Urinary bladder (tissue), 4 donors: ENCODE measurements around the gene TRIM24. TPM values are rescaled to one million over a fixed set of nuclear protein-coding genes. Genes with fewer than 3 reads are reported as not detected.

Experiments used
- DNase-seq: peaks from one replicate; pipeline ENCODE4 v3.0.0-alpha.2; 2015; ENCODE audit errors: extremely low spot score
- H3K27ac ChIP-seq: one replicate; pipeline ENCODE4 v1.5.1; 2013; ENCODE audit warnings: low read depth, mild to moderate bottlenecking, moderate library complexity
- H3K36me3 ChIP-seq: one replicate; pipeline ENCODE4 v1.6.1; 2013; ENCODE audit warnings: mild to moderate bottlenecking, moderate library complexity; ENCODE audit not compliant: insufficient read depth
- H3K4me1 ChIP-seq: one replicate; pipeline ENCODE4 v1.6.1; 2013; ENCODE audit warnings: mild to moderate bottlenecking, moderate library complexity; ENCODE audit not compliant: insufficient read depth
- H3K4me3 ChIP-seq: one replicate; pipeline ENCODE4 v1.5.1; 2013; ENCODE audit warnings: low read depth, low read length
- WGBS: extraction: QIAGEN DNeasy Blood & Tissue Kit; methylation state at CpG from one replicate; pipeline ENCODE4 v1.1.7; 2013; 5-methylcytosine and 5-hydroxymethylcytosine counted together
- polyA plus RNA-seq: library from polyadenylated mRNA; stranded (reverse); fragments of 200-250 nt; gene quantifications from one replicate; pipeline ENCODE4 v1.2.3, GENCODE V29; 2013
- total RNA-seq: library from RNA; depleted of rRNA; stranded (reverse); fragments of >200 nt; gene quantifications from one replicate; pipeline ENCODE4 v1.2.3, GENCODE V29; 2014
- donor health status: healthy with polysubstance abuse.
- donor health status: healthy.

Gene TRIM24
- total and polyA plus RNA-seq, 2 donors = 9.8 to 28.0 TPM

DNA sequence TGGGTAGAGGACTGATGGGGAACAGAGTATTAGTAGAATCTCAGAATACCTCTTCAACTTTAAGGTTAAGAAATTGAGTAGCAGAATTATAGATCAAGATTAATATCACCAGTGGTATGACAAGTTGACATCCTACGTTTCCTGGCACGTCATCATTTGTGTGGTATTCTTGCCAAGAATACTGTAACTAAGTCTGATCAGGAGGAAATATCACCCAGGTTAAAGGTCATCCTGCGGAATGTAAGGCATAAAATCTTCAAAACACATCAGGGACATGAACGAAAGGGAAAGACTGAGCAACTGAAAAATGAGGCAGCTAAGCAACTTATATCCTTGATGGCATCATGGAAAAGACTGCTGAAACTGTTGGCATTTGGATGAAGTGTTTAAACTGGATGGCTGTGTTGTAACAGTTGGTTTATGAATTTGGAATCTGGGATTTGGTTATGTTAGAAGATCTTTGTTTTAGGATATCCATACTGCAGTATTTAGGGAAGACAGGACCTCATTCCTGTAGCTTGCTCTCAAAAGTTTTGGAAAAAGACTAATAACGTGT lies 86.1 kb downstream of the TRIM24 start:
- peaks cover 4% of the 10 kb centered on the region for H3K36me3 ChIP-seq
- H3K4me3 ChIP-seq = no peak overlapping the region
- H3K4me1 ChIP-seq = no peaks in the 10 kb centered on the region
- WGBS = 73% methylated on average over 5 of the region's 5 CpGs
- DNase-seq = no peak
- H3K27ac ChIP-seq = no peak overlapping the region

DNA sequence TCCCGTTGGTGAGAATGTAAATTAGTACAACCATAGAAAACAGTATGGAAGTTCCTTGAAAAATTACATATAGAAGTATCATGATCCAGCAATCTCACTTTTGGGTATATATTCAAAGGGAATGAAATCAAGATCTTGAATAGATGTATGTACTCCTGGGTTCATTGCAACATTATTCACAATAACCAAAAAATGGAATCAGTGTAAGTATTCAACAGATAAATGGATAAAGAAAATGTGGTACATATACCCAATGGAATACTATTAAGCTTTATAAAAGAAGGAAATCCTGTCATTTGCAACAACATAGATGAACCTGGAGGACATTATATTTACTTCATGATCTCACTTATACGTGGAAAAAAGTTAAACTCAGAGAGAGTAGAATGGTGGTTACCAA lies 86.8 kb downstream of the TRIM24 start:
- WGBS = 98% methylated on average over 2 of the region's 2 CpGs
- Histone ChIP-seq H3K27ac (no peak overlapping the region), H3K4me1 (no peaks in the 10 kb centered on the region), H3K36me3 (peaks cover 4% of the 10 kb centered on the region), H3K4me3 (no peak overlapping the region)
- DNase-seq = no peak

DNA sequence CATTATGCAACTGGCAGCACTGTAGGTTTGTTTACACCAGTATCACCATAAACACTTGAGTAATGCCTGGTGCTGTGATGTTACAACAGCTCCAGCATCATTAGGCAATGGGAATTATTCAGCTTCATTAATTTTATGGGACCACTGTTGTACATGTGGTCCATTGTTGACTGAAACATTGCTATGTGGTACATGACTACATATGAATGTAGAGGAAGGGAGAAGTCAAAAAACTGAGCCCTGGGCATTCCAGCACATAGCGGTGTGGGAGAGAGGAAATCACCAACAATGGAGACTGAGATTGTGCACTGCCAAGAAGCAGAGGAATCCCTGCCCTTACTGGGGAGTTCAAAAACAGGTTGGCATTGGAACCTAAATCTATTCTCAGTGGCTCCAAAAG lies 89.0 kb downstream of the TRIM24 start:
- Histone ChIP-seq H3K4me3 (no peak overlapping the region), H3K36me3 (peaks cover 10% of the 10 kb centered on the region), H3K27ac (no peak overlapping the region), H3K4me1 (no peaks in the 10 kb centered on the region)
- WGBS = 95% methylated on average over 1 of the region's 1 CpG
- DNase-seq = no peak

DNA sequence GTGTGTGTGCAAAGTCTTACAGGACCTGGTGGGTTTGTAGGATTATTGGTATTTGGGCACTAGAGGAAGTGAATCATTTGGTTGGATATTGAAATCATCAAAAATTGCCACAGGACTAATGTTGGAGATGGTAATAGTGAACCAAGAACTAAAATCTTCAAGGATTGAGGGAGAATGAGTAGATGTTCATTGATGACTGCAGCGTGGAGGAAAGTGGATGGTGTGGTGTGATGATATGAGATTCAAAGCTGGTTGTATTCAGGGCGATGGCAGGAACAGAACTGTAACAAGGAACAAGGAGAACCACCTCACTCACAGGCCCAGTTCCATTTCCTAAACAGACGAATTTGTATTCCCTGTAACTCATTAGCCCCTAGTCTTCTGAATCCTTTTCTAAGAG lies 90.3 kb downstream of the TRIM24 start:
- WGBS = 97% methylated on average over 3 of the region's 3 CpGs
- Histone ChIP-seq H3K4me3 (no peak overlapping the region), H3K36me3 (peaks cover 16% of the 10 kb centered on the region), H3K4me1 (no peaks in the 10 kb centered on the region), H3K27ac (no peak overlapping the region)
- no peak for DNase-seq

DNA sequence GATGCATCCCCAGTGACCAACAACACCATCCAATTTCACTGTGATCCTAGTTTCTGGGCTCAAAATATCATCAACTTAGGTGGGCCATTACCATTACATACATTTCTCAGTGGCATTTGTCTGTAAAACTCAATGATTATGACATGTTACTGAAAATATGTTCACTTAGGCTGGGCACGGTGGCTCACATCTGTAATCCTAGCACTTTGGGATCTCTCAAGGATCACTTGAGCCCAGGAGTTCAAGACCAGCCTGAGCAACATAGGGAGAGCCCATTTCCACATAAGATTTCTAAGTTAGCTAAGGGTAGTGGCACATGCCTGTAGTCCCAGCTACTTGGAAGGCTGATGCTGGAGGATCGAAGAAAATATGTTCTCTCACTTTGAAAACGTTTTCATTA lies 91.0 kb downstream of the TRIM24 start:
- H3K36me3 ChIP-seq = peaks cover 17% of the 10 kb centered on the region
- H3K4me1 ChIP-seq = no peaks in the 10 kb centered on the region
- H3K27ac ChIP-seq = no peak overlapping the region
- DNase-seq = no peak
- WGBS = 90% methylated on average over 3 of the region's 3 CpGs
- H3K4me3 ChIP-seq = no peak overlapping the region

DNA sequence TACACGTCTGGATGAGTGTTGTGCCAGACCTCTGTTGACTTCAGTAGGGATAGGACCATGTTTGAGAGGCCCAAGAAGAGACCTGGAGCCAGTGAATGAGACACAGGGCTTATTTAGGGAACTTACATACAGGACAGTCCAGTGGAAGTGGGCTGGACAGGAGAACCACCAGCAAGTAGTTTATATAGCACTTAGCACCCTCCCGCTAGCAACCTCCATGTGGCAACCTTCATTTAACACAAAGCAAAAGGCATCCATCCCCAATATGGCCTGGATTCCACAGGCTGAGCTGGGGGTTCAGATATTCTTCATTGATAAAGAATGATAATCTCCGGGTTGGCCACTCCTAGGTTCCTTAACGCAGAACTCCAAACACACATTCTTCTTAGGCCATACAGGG lies 93.7 kb downstream of the TRIM24 start:
- Histone ChIP-seq H3K4me1 (no peaks in the 10 kb centered on the region), H3K27ac (no peak overlapping the region), H3K4me3 (no peak overlapping the region), H3K36me3 (peaks cover 25% of the 10 kb centered on the region)
- 95% methylated on average over 4 of the region's 4 CpGs for WGBS
- DNase-seq = no peak

DNA sequence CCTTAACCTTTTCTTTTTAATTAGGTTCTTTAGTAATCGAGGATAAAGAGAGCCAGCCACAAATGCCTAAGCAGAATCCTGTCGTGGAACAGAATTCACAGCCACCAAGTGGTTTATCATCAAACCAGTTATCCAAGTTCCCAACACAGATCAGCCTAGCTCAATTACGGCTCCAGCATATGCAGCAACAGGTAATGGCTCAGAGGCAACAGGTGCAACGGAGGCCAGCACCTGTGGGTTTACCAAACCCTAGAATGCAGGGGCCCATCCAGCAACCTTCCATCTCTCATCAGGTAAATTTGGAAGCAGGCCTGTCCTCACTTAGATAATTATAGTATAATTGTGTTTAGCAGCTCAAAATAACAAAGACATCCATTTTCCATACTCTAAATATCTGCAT lies 94.6 kb downstream of the TRIM24 start:
- Histone ChIP-seq H3K4me1 (no peaks in the 10 kb centered on the region), H3K4me3 (no peak overlapping the region), H3K36me3 (peaks cover 25% of the 10 kb centered on the region), H3K27ac (no peak overlapping the region)
- no peak for DNase-seq
- 97% methylated on average over 4 of the region's 4 CpGs for WGBS

DNA sequence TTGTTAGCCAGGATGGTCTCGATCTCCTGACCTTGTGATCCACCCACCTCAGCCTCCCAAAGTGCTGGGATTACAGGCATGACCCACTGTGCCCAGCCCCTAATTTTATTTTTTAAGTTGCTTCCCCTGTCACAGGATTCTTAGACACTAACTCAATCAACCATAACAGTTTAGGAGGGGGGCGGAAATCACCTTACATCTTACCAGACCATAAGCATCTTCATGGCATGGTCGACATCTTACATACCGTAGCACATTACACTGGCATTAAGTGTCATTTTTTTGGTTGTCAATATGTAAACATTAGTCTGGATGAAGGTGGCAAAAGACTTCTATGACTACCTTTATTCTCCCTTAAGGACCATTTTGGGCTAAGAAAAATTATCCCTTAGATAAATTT lies 95.6 kb downstream of the TRIM24 start:
- H3K36me3 ChIP-seq = peaks cover 27% of the 10 kb centered on the region
- no peak for DNase-seq
- WGBS = 99% methylated on average over 4 of the region's 4 CpGs
- H3K27ac ChIP-seq = no peak overlapping the region
- no peaks in the 10 kb centered on the region for H3K4me1 ChIP-seq
- no peak overlapping the region for H3K4me3 ChIP-seq

DNA sequence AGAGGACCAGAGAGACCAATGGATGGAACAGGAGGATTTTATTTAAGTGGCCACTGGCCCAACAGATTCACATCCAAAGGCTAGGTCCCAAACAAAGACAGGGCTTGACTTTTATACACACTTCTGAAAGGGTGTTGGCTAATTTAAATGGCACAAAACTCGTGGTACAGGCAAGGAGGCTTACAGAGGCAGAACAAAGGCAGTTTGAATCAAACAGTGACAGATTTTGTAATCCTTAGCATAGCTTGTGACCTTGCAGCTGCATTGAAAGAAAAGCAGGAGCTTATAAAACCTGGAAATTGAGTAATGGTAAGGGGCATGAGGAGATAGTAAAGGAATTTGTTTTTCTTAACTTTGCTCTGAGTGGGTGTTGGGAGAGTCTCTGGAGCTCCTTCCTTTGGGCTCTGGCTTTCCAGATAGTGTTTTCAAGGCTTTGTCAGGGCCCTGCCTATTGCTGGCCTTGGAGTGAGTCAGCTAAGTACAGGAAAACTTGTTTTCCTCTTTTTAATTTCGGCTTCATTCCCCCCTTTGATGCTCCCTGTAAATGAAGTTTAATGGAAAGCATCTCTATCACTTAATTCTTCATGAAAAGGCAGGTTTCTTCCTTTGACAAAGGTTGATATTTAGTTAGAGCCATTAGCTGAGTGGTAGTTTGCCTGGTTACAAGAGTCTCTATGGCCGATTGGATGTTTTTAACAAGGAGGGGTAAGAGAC lies 96.9 kb downstream of the TRIM24 start:
- no peak overlapping the region for H3K27ac ChIP-seq
- 98% methylated on average over 3 of the region's 3 CpGs for WGBS
- H3K4me1 ChIP-seq = no peaks in the 10 kb centered on the region
- H3K36me3 ChIP-seq = peaks cover 26% of the 10 kb centered on the region
- no peak overlapping the region for H3K4me3 ChIP-seq
- no peak for DNase-seq

DNA sequence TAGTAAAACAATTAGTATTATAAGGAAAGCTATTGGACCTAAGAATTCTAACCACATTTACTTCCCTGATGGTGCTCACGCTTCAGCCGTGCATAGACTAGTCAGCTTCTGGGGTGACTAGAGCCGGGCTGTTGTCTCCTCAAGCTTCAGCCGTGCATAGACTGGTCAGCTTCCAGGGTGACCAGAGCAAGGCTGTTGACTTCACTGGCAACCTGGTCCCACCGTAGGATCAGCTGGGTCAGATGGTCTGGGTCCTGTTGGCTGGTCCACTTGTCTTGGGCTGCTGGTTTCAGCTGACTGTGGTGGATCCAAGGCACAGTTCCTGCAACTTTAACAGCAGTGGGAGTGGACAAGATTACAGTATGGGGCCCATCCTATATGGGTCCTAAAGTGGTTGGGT lies 99.4 kb downstream of the TRIM24 start:
- H3K36me3 ChIP-seq = peaks cover 20% of the 10 kb centered on the region
- H3K27ac ChIP-seq = no peak overlapping the region
- WGBS = 97% methylated on average over 5 of the region's 5 CpGs
- no peaks in the 10 kb centered on the region for H3K4me1 ChIP-seq
- H3K4me3 ChIP-seq = no peak overlapping the region
- DNase-seq = no peak

DNA sequence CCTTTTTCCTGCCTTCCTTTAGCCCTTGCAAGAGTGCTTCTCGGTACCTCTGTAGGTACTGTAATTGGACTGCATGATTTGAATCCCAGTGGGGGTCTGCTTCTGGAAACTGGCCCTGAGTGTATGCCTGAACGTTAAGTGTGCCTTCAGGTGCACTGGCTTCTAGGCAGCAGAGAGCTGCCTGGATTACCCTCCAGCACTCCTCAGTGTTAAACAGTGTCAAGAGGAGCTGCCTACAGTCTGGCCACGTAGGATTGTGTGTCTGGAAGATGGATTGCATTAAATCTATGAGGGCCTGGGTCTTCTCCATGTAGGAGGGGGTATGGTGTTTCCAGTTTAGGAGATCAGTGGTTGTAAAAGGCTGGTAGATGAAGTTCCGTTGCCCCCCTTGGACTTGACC lies 103.7 kb downstream of the TRIM24 start:
- WGBS = 86% methylated on average over 4 of the region's 4 CpGs
- DNase-seq = no peak
- Histone ChIP-seq H3K27ac (no peak overlapping the region), H3K36me3 (peaks cover 2% of the 10 kb centered on the region), H3K4me3 (no peak overlapping the region), H3K4me1 (no peaks in the 10 kb centered on the region)

DNA sequence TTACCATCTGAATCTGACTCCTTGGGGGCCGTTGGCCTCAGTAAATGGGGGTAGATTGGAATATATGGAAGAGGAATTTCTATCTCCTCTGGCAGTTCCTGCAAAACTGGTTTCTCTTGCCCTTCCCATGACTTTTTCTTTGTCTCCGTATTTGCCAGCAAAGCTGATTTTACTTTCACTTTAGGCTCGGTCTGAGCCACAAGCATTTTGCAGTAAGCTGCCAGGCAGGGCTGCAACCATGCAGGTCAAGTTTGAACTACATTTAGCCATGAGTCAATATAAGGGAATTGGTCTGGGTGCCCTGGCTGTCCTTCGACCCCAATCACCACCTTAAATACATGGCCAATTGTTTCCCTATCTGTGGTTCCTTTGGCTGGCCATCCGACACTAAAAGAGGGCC lies 104.3 kb downstream of the TRIM24 start:
- Histone ChIP-seq H3K27ac (no peak overlapping the region), H3K4me1 (no peaks in the 10 kb centered on the region), H3K36me3 (peaks cover 2% of the 10 kb centered on the region), H3K4me3 (no peak overlapping the region)
- DNase-seq = no peak
- WGBS = 92% methylated on average over 5 of the region's 5 CpGs

DNA sequence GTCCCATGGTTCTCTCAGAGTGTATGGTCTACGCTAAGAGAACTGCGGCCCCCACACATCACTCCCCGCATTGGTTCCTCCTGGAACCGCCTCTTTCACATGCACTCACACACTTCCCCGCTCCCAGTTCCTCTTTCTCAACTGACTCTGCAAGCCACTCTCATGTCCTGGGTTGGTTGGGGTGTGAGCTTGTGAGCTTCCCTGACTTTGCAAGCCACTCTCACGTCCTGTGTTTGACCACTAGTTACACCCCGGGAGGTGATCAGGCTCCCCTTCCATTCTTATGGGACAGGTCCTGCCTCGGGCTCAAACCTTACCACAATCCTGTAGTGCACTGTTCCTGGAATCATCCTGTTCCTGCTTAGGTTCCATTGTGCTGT lies 105.0 kb downstream of the TRIM24 start:
- no peak for DNase-seq
- no peak overlapping the region for H3K4me3 ChIP-seq
- H3K36me3 ChIP-seq = peaks cover 2% of the 10 kb centered on the region
- no peaks in the 10 kb centered on the region for H3K4me1 ChIP-seq
- WGBS = 98% methylated on average over 8 of the region's 8 CpGs
- no peak overlapping the region for H3K27ac ChIP-seq

DNA sequence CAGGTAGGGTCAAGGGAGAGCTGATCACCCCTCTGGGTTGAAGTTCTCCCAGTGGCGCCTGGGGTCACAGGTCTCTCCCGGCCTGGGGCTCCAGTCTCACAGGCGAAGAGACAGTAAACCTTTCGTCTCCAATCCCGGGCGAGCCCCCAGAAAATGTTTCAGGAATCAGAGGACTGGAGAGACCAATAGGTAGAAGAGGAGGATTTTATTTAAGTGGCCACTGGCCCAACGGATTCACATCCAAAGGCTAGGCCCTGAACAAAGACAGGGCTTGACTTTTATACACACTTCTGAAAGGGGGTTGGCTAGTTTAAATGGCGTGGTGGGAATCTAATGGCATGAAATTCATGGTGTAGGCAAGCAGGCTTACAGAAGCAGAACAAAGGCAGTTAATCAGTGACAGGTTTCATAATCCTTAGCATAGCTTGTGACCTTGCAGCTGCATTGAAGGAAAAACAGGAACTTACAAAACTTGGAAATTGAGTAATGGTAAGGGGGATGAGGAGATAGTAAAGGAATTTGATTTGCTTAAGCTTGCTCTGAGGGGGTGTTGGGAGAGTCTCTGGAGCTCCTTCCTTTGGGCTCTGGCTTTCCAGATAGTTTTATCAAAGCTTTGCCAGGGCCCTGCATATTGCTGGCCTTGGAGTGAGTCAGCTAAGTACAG lies 105.5 kb downstream of the TRIM24 start:
- Histone ChIP-seq H3K4me1 (no peaks in the 10 kb centered on the region), H3K27ac (no peak overlapping the region), H3K4me3 (no peak overlapping the region), H3K36me3 (no peaks in the 10 kb centered on the region)
- no peak for DNase-seq
- WGBS = 97% methylated on average over 8 of the region's 8 CpGs
